Measurements from ENCODE around the gene MPP4. TPM values are rescaled to one million over a fixed set of nuclear protein-coding genes. Genes with fewer than 3 reads are reported as not detected.

The MPP4 gene, protein sequence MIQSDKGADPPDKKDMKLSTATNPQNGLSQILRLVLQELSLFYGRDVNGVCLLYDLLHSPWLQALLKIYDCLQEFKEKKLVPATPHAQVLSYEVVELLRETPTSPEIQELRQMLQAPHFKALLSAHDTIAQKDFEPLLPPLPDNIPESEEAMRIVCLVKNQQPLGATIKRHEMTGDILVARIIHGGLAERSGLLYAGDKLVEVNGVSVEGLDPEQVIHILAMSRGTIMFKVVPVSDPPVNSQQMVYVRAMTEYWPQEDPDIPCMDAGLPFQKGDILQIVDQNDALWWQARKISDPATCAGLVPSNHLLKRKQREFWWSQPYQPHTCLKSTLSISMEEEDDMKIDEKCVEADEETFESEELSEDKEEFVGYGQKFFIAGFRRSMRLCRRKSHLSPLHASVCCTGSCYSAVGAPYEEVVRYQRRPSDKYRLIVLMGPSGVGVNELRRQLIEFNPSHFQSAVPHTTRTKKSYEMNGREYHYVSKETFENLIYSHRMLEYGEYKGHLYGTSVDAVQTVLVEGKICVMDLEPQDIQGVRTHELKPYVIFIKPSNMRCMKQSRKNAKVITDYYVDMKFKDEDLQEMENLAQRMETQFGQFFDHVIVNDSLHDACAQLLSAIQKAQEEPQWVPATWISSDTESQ
- total RNA-seq, result 5.2 and 5.5 TPM in 2 replicates

GRCh38 chr2:201698588-201699226, at the start of gene MPP4:
Gene MPP4 (minus strand): TSS chr2:201698644. CDS start chr2:201693954, 4,690 bp downstream.
- peak; percentile 73 for DNase-seq (ENCODE audit: low read depth)
- no peak within 1 kb of the TSS for H3K4me3 ChIP-seq (ENCODE audit: low read depth, low read length)
- TF ChIP-seq, protein P1, sequence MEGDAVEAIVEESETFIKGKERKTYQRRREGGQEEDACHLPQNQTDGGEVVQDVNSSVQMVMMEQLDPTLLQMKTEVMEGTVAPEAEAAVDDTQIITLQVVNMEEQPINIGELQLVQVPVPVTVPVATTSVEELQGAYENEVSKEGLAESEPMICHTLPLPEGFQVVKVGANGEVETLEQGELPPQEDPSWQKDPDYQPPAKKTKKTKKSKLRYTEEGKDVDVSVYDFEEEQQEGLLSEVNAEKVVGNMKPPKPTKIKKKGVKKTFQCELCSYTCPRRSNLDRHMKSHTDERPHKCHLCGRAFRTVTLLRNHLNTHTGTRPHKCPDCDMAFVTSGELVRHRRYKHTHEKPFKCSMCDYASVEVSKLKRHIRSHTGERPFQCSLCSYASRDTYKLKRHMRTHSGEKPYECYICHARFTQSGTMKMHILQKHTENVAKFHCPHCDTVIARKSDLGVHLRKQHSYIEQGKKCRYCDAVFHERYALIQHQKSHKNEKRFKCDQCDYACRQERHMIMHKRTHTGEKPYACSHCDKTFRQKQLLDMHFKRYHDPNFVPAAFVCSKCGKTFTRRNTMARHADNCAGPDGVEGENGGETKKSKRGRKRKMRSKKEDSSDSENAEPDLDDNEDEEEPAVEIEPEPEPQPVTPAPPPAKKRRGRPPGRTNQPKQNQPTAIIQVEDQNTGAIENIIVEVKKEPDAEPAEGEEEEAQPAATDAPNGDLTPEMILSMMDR (IDR thresholded peaks at IDR 0.05; ENCODE audit: insufficient read depth, low read depth, low read length), result no peak

GRCh38 chr2:201746551-201746950, 48.1 kb upstream of the MPP4 start:
- DNase-seq (ENCODE audit: low read depth), result no peak
- no peak overlapping the region for H3K4me3 ChIP-seq (ENCODE audit: low read depth, low read length)
- TF ChIP-seq, protein P1 (IDR thresholded peaks at IDR 0.05; ENCODE audit: insufficient read depth, low read depth, low read length), result no peak

GRCh38 chr2:201735486-201735885, 37.0 kb upstream of the MPP4 start:
- TF ChIP-seq, protein P1 (IDR thresholded peaks at IDR 0.05; ENCODE audit: insufficient read depth, low read depth, low read length), result no peak
- H3K4me3 ChIP-seq (ENCODE audit: low read depth, low read length), result no peak overlapping the region
- DNase-seq (ENCODE audit: low read depth), result no peak

DNA sequence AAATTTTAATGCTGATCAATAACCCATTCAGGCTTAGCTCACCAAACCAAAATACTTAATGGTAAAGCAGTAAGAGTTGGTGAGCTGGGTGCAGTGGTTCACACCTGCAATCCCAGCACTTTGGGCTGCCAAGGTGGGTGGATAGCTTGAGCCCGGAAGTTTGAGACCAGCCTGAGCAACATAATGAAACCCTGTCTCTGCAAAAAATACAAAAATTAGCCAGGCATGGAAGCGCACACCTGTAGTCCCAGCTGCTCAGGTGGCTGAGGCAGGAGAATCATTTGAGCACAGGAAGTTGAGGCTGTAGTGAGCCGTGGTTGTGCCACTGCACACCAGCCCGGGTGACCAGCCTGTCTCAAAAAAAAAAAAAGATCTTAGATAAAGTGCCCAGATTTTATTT, 35.7 kb upstream of the MPP4 start:
- TF ChIP-seq, protein P1 (IDR thresholded peaks at IDR 0.05; ENCODE audit: insufficient read depth, low read depth, low read length), result no peak
- no peak for DNase-seq (ENCODE audit: low read depth)
- no peak overlapping the region for H3K4me3 ChIP-seq (ENCODE audit: low read depth, low read length)

DNA sequence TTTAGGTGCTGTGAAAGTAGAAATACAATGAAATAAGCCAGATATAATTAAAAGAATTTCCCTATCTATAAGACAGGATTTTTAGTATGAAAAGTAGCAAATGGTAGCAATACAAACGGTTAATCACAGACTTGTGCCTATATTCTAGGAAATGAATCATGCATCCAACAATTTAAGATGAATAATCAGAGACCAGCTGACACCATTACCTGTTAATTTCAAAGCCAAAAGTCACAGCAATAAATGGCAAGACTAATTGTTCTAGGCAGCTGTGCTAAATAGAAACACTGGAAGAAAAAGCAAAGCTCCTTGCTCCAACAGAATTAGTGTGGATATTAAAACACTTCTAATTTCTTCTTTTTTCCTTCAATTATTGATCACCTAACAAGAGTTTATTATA, 35.1 kb upstream of the MPP4 start:
- no peak overlapping the region for H3K4me3 ChIP-seq (ENCODE audit: low read depth, low read length)
- TF ChIP-seq, protein P1 (IDR thresholded peaks at IDR 0.05; ENCODE audit: insufficient read depth, low read depth, low read length), result no peak
- no peak for DNase-seq (ENCODE audit: low read depth)

GRCh38 chr2:201730651-201731285, 32.3 kb upstream of the MPP4 start:
- no peak overlapping the region for H3K4me3 ChIP-seq (ENCODE audit: low read depth, low read length)
- TF ChIP-seq, protein P1 (IDR thresholded peaks at IDR 0.05; ENCODE audit: insufficient read depth, low read depth, low read length), result no peak
- no peak for DNase-seq (ENCODE audit: low read depth)

Data from fibroblast of villous mesenchyme (primary cell).